NCI-H2107 treated with DMSO at 0.1 percent for 48 hours (cell line): ENCODE measurements around the gene MPND.
A peak's percentile ranks its signal among the peaks of the same experiment; 100 is the strongest.

Experiments used
- DNase-seq: peaks from one replicate; lab custom pipeline; 2025; ENCODE audit not compliant: unreplicated experiment; lab: John Stamatoyannopoulos, UW

Gene MPND

DNA sequence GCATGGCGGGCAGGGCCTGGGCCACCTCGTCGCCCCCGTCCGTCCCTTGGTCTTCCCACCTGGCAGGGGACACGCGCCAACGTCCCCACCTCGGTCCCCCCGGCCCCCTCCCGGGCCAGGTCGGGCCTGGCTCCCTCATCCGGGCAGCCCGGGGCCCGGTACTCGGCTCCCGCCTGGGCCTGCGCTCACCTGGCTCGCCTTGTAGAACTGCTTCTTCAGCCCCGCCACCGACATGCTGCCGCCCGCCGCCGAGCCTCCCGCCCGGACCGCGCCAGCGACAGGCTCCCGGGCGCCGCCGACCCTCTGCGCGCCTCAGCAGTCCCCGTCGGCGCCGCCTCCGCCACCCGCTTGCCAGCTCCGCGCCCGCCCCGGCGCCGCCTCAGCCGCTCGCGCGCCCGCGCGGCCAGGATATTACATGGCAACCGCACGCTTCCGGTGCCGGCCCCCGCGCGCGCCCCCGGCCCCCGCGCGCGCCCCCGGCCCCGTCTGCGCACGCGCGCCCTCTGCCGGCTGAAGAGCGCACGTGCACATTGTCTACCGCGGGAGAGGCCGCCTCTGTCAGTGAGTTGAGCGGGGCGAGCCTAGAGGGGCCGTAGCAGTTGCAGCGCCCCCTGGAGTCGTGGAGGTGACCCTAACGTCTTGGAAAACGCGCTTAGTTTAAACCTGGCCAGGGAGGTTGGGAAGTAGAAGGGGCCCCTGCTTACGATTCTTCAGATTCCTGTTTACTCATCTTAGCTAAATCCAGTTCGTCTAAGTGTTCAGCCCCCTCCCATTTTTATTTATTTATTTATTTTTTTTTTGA, 57.0 kb downstream of the MPND start, which contains the start of gene SH3GL1:
SH3GL1 (minus strand) TSS at position 413 of the 802 bp plus-strand sequence; CDS start at position 234, 179 bp downstream.
- peak; percentile 84 for DNase-seq

DNA sequence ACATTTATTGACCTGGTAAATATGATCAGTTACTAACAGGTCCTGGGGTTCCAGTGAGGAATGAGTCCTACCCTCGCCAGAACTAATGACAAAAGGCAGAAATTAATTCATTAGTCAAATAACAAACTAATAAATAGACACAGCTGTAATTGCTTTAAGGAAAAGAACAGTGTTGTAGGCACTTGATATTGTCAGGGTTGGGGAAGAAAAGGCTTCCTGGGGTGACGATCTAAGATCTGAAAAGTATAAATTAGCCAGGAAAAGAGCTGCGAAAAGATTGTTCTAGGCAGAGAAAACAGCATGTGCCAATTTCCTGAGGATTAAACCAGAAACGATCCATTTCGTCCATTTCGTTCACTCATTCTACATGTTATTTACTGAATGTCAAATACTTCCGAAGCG, 58.4 kb downstream of the MPND start:
- DNase-seq = no peak

DNA sequence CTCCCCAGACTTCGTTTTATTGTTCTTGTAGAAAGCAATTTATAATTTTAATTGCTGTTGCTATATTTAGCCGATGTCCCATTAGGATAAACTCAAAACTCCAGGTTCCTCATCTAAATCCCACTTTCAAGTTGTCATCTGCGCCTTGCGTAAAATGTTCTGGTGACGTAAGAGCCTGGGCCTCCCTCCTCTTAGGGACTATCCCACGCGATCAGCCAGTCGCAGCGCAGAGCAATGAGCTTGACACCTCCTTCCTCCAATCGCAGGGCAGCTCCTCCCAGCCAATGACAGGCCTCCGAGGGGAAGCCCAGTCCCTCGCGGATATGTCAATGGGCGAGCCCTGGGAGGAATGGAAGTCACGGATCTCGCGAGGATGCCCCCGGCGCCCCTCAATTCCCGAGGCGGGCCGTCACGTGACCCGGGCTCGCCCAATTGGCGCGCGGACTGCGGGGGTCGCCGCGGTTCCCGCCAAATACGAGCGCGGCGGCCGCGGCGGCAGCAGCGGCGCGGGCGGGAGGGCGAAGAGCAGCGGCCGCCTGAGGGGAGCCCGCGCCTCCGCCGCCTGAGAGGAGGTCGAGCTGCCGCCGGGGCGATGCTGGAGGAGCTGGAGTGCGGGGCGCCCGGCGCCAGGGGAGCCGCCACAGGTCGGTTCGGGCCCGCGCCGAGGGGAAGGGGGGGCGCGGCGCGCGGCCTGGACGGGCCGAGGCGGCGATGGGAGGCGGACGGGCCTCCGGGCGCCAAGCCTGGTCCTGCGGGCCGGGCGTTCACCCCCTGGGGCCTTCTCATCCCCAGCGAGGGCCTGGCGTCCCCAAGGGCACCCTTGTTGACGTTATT, 59.0 kb downstream of the MPND start, which contains the start of gene CHAF1A:
CHAF1A (plus strand) TSS at position 470 of the 834 bp plus-strand sequence; CDS start at position 593, 123 bp downstream.
- DNase-seq = peak; percentile 97

DNA sequence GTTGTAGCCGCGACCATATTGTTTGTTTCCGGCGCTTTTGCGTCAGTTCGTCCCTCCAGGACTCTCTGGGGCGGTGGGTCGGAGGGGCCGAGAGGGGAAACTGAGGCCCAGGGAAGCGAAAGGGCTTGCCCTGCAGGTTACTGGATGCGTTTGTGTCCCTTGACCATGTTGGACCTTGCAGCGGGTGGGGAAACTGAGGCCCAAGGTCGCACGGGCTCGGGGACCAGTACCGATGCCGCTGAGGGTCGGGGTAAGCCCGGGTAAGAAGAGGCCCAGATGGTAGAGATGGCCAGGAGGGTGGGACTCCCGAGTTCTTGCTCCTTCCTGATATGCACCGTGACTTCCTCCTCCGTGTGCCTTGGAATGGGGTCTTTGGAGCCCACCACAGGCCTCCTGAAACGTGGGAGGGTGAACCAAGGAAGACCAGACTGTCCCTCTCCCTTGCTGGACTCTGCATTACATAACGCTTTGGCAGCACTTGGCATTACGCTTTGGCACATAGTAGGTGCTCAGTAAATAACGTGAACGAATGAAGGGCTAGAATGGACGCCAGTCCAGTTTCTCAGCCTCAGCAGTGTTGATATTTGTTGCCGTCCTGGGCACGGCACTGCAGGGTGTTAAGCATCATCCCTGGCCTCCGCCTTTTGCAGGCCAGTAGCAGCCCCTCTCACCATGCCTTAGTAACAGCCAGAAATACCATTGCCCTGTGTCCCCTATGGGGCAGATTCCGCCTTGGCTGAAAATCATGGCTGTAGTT, 59.8 kb downstream of the MPND start:
- no peak for DNase-seq

DNA sequence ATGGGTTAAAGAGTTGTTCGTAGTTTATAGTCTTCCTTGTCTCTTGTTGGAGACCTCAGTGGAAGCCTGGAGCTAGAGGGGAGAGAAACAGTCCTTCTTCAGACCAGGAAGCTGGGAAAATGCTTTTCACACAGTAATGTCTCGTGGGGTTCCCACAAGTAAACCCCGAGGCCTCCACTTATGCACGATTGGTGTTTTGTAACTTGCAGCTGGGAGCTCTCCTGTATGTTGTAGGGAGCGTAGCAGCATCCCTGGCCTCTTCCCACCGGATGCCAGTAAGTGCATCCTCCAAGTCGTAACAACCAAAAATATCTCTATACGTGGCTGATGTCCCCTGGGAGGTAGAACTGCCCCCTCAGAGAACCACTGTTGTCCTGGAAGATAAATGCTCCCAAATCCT, 62.6 kb downstream of the MPND start:
- no peak for DNase-seq

DNA sequence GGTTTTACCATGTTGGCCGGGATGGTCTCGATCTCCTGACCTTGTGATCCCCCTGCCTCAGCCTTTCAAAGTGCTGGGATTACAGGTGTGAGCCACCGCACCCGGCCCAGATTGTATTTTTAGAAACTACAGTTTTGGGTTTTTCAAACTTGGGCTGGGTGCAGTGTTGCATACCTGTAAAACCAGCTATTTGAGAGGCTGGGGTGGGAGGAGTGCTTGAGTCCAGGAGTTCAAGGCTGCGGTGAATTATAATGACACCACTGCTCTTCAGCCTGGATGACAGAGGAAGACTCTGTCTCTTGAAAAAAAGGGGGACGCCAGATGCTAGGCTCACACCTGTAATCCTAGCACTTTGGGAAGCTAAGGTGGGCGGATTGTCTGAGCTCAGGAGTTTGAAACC, 63.3 kb downstream of the MPND start:
- no peak for DNase-seq

DNA sequence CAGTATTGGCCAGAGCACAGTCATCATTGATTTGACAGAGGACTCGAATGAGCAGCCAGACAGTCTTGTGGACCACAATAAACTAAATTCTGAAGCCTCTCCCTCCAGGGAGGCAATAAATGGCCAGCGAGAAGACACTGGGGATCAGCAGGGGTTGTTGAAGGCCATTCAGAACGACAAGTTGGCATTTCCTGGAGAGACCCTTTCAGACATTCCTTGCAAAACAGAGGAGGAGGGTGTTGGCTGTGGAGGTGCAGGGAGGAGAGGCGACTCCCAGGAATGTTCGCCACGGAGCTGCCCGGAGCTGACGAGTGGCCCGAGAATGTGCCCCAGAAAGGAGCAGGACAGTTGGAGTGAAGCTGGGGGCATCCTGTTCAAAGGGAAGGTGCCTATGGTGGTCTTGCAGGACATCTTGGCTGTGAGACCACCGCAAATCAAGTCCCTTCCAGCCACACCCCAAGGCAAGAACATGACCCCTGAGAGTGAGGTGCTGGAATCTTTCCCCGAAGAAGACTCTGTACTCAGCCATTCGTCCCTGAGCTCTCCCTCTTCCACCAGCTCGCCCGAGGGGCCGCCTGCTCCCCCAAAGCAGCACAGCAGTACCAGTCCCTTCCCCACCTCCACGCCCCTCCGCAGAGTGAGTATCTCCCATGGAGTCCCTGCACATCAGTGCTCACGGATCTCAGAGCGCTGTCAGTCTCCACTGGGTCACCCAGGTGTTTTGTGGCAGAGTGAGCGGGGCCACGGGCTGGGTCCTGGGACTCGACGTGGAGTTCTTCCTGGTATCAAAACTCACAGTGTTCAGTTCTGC, 66.0 kb downstream of the MPND start:
- no peak for DNase-seq
